ENCODE measurements around the gene LIMK1. TPM values are rescaled to one million over a fixed set of nuclear protein-coding genes. Genes with fewer than 3 reads are reported as not detected.
A peak's percentile ranks its signal among the peaks of the same experiment; 100 is the strongest.
"Not testable (repeated sequence)": the region's sequence is repeated elsewhere in the genome, so short reads cannot be mapped to it uniquely, and the experiment has no call there.

The LIMK1 gene
- total and polyA plus RNA-seq, 7 donors = 12.0 to 95.8 (median 28.7) TPM

DNA sequence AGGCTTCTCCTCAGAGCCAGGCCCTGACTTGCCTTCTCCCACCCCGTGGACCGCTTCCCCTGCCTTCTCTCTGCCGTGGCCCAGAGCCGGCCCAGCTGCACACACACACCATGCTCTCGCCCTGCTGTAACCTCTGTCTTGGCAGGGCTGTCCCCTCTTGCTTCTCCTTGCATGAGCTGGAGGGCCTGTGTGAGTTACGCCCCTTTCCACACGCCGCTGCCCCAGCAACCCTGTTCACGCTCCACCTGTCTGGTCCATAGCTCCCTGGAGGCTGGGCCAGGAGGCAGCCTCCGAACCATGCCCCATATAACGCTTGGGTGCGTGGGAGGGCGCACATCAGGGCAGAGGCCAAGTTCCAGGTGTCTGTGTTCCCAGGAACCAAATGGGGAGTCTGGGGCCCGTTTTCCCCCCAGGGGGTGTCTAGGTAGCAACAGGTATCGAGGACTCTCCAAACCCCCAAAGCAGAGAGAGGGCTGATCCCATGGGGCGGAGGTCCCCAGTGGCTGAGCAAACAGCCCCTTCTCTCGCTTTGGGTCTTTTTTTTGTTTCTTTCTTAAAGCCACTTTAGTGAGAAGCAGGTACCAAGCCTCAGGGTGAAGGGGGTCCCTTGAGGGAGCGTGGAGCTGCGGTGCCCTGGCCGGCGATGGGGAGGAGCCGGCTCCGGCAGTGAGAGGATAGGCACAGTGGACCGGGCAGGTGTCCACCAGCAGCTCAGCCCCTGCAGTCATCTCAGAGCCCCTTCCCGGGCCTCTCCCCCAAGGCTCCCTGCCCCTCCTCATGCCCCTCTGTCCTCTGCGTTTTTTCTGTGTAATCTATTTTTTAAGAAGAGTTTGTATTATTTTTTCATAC, 38.0 kb downstream of the LIMK1 start:
- H3K4me1 ChIP-seq = no peaks in the 10 kb centered on the region
- no peak for DNase-seq
- peak in 2 of 4 donors; percentile 26 to 28 for ATAC-seq
- no peak overlapping the region for H3K27ac ChIP-seq
- no peak overlapping the region for H3K4me3 ChIP-seq
- no peaks in the 10 kb centered on the region for H3K9me3 ChIP-seq
- H3K27me3 ChIP-seq (ENCODE audit: insufficient read depth in 3 of 3, low read length in 2 of 3) = no peaks in the 10 kb centered on the region
- TF ChIP-seq, protein P1, sequence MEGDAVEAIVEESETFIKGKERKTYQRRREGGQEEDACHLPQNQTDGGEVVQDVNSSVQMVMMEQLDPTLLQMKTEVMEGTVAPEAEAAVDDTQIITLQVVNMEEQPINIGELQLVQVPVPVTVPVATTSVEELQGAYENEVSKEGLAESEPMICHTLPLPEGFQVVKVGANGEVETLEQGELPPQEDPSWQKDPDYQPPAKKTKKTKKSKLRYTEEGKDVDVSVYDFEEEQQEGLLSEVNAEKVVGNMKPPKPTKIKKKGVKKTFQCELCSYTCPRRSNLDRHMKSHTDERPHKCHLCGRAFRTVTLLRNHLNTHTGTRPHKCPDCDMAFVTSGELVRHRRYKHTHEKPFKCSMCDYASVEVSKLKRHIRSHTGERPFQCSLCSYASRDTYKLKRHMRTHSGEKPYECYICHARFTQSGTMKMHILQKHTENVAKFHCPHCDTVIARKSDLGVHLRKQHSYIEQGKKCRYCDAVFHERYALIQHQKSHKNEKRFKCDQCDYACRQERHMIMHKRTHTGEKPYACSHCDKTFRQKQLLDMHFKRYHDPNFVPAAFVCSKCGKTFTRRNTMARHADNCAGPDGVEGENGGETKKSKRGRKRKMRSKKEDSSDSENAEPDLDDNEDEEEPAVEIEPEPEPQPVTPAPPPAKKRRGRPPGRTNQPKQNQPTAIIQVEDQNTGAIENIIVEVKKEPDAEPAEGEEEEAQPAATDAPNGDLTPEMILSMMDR (IDR thresholded peaks at IDR 0.05) = no peak
- intact Hi-C loops (cut with DNase I) = loop anchor here (5.0 to 10.0 kb wide), 2 partner anchors 36 to 93 kb away; partner anchors contain the start of gene LAT2 (in 1 of the 2)
- peaks cover 0 to 59% of the 10 kb centered on the region in 2 donors for H3K36me3 ChIP-seq (ENCODE audit: insufficient read depth in 1 of 2, low read depth in 1 of 2)
- WGBS, 3 donors = 86 to 88% (median 87%) methylated on average over 25 to 26 of the region's 26 CpGs

DNA sequence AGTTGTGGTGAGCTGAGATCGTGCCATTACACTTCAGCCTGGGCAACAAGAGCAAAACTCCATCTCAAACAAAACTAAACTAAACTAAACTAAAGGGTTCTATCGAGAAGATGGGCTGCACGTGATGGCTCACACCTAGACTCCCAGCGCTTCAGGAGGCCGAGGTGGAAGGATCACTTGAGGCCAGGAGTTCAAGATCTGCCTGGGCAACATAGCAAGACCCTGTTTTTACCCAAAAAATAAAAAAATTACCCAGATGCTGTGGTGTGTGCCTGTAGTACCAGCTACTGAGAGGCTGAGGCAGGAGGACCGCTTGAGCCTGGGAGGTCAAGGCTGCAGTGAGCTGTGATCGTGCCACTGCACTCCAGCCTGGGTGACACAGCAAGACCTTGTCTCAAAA, 40.3 kb downstream of the LIMK1 start:
- H3K27ac ChIP-seq; H3K27me3 ChIP-seq (ENCODE audit: insufficient read depth in 3 of 3, low read length in 2 of 3); H3K4me3 ChIP-seq; H3K9me3 ChIP-seq; H3K4me1 ChIP-seq; ATAC-seq; DNase-seq: not testable (repeated sequence)
- intact Hi-C loops (cut with DNase I) = loop anchor here (5.0 to 10.0 kb wide), 2 partner anchors 33 to 91 kb away; partner anchors contain the start of gene LAT2 (in 1 of the 2)
- 90 to 97% (median 97%) methylated on average over 7 of the region's 7 CpGs for WGBS, 3 donors
- H3K36me3 ChIP-seq (ENCODE audit: insufficient read depth in 1 of 2, low read depth in 1 of 2) = peaks cover 0 to 38% of the 10 kb centered on the region in 2 donors

DNA sequence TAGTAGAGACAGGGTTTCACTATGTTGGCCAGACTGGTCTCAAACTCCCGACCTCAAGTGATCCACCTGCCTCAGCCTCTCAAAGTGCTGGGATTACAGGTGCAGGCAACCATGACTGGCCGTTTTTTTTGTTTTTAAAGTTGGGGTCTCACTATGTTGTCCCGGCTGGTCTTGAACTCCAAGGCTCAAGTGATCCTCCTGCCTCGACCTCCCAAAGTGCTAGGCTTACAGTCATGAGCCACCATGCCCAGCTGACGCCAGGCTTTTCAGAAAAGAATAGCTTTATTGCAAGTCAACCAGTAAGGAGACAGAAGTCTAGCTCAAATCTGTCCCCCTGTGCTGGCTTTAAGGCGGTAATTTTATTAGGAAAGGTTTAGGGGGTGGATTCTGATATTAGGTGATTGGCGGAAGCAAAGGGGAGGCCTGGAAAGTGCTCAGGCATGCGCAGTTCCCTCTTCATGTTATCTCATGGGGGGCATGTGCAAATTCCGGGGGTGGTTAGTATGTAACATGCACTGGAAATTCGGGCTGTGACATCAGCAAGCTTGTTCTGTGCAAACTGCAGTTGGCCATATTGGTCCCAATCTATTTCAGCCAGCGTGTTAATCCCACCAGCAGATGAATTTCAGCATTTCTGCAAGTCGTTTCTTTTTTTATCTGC, 42.7 kb downstream of the LIMK1 start:
- DNase-seq = no peak
- ATAC-seq = no peak
- peaks cover 0 to 14% of the 10 kb centered on the region in 2 donors for H3K36me3 ChIP-seq (ENCODE audit: insufficient read depth in 1 of 2, low read depth in 1 of 2)
- no peaks in the 10 kb centered on the region for H3K9me3 ChIP-seq
- intact Hi-C loops (cut with DNase I) = loop anchor here in 1 of 2 donors (10.0 kb wide), 1 partner anchor 88 kb away; the partner anchor contains the start of gene LAT2
- WGBS, 3 donors = 61 to 79% (median 72%) methylated on average over 12 of the region's 12 CpGs
- no peak overlapping the region for H3K27ac ChIP-seq
- TF ChIP-seq, protein P1 (IDR thresholded peaks at IDR 0.05) = no peak
- no peaks in the 10 kb centered on the region for H3K4me1 ChIP-seq
- no peaks in the 10 kb centered on the region for H3K27me3 ChIP-seq (ENCODE audit: insufficient read depth in 3 of 3, low read length in 2 of 3)
- no peak overlapping the region for H3K4me3 ChIP-seq

DNA sequence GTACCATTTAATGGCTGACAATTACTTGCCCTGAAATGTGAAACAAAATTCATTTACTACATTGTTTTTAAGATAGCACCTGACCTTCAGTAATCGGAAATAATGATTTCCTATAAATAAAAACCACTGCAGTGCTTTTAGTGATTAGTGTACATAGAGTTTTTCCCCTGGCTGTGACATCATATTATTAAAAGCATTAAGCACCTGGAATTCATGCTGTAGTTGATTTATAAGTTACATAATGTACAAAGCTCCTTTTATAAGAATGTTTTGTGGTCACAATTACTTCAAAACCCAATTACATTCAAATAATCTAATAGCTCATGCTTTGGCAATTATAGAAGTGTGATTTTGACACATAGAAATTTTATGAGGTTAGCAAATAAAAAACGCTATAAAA, 46.3 kb downstream of the LIMK1 start:
- no peak for DNase-seq
- WGBS, 3 donors = 50 to 65% (median 54%) methylated on average over 2 of the region's 2 CpGs
- H3K9me3 ChIP-seq = no peaks in the 10 kb centered on the region
- H3K27me3 ChIP-seq (ENCODE audit: insufficient read depth in 3 of 3, low read length in 2 of 3) = no peaks in the 10 kb centered on the region
- TF ChIP-seq, protein P1 (IDR thresholded peaks at IDR 0.05) = no peak
- no peaks in the 10 kb centered on the region for H3K4me1 ChIP-seq
- H3K36me3 ChIP-seq (ENCODE audit: insufficient read depth in 1 of 2, low read depth in 1 of 2) = no peaks in the 10 kb centered on the region
- no peak for ATAC-seq
- intact Hi-C loops (cut with DNase I) = loop anchor here in 1 of 2 donors (10.0 kb wide), 1 partner anchor 85 kb away; the partner anchor contains the start of gene LAT2
- H3K27ac ChIP-seq = no peak overlapping the region
- no peak overlapping the region for H3K4me3 ChIP-seq

DNA sequence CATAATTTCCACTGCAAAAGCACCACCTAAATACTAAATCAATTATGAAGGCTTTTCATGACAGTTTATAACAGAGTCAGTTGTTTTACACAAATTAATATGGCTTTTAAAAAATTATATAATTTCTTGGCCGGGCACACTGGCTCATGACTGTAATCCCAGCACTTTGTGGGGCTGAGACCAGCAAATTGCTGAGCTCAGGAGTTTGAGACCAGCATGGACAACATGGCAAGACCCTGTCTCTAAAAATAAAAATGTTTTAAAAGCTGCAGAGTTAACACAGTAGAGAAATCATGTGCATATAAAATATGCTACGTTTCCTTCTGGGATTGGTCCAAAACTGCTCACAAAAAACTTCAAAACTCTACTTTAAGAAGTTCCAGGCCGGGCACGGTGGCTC, 46.9 kb downstream of the LIMK1 start:
- Histone ChIP-seq H3K27ac (no peak overlapping the region), H3K9me3 (no peaks in the 10 kb centered on the region), H3K4me1 (no peaks in the 10 kb centered on the region), H3K4me3 (no peak overlapping the region), H3K27me3 (ENCODE audit: insufficient read depth in 3 of 3, low read length in 2 of 3) (no peaks in the 10 kb centered on the region), H3K36me3 (ENCODE audit: insufficient read depth in 1 of 2, low read depth in 1 of 2) (no peaks in the 10 kb centered on the region)
- 48 to 58% (median 51%) methylated on average over 4 of the region's 4 CpGs for WGBS, 3 donors
- intact Hi-C loops (cut with DNase I) = no loop called here
- DNase-seq (no peak), ATAC-seq (no peak)
- TF ChIP-seq, protein P1 (IDR thresholded peaks at IDR 0.05) = no peak

All from psoas muscle (tissue), 8 donors.